Measurements from ENCODE around the gene PFDN6. TPM values are rescaled to one million over a fixed set of nuclear protein-coding genes. Genes with fewer than 3 reads are reported as not detected.

The PFDN6 gene
- total and polyA plus RNA-seq, 2 of the 13 experiments (the other 11 are each of a cell fraction or from before 2014, with no cell fraction given), result 75.5 to 87.0 TPM

GRCh38 chr6:33288921-33289783 lies at the start of gene PFDN6, which contains the start of gene WDR46 (continued):
- TF ChIP-seq THYN1 (CRISPR knock-in tag; IDR thresholded peaks at IDR 0.05; ENCODE audit: borderline replicate concordance, low read depth) (no peak), ZNF350 (CRISPR knock-in tag; IDR thresholded peaks at IDR 0.05; ENCODE audit: borderline replicate concordance, low read depth) (peak; percentile 71; the same call in 1 of the 2 replicates), KAT2B (IDR thresholded peaks at IDR 0.05; ENCODE audit: borderline replicate concordance, low read depth, low read length) (no peak), CREB1 (IDR thresholded peaks at IDR 0.05) (0 out of 2 replicates have a peak, but pooled peaks have one; percentile 36), CREB1 (CRISPR knock-in tag; IDR thresholded peaks at IDR 0.05) (peak; percentile 92), ZNF503 (CRISPR knock-in tag; IDR thresholded peaks at IDR 0.05) (no peak; the same call in 1 of the 2 replicates), DPF2 (CRISPR knock-in tag; IDR thresholded peaks at IDR 0.05; ENCODE audit: borderline replicate concordance, low read depth) (no peak), NFYC (CRISPR knock-in tag; IDR thresholded peaks at IDR 0.05) (peak; percentile 90), NONO (IDR thresholded peaks at IDR 0.05) (no peak), NONO (CRISPR knock-in tag; conservative IDR thresholded peaks at IDR 0.05) (peak; percentile 81), ZNF333 (CRISPR knock-in tag; IDR thresholded peaks at IDR 0.05; ENCODE audit: borderline replicate concordance) (peak; percentile 26; the same call in 1 of the 2 replicates), THAP11 (CRISPR knock-in tag; IDR thresholded peaks at IDR 0.05) (peak; percentile 98), ZNF580 (CRISPR knock-in tag; IDR thresholded peaks at IDR 0.05; ENCODE audit: borderline replicate concordance, low read depth) (no peak; the same call in 1 of the 2 replicates), HCFC1 (IDR thresholded peaks at IDR 0.05; ENCODE audit: low read depth, low read length) (peak; percentile 87), PLSCR1 (CRISPR knock-in tag; IDR thresholded peaks at IDR 0.05; ENCODE audit: borderline replicate concordance) (no peak), SALL1 (CRISPR knock-in tag; IDR thresholded peaks at IDR 0.05) (peak; percentile 48), ZNF468 (CRISPR knock-in tag; IDR thresholded peaks at IDR 0.05) (no peak), ZSCAN9 (CRISPR knock-in tag; IDR thresholded peaks at IDR 0.05; ENCODE audit: borderline replicate concordance) (no peak), SNAPC5 (CRISPR knock-in tag; IDR thresholded peaks at IDR 0.05; ENCODE audit: borderline replicate concordance) (no peak), LBX2 (CRISPR knock-in tag; IDR thresholded peaks at IDR 0.05; ENCODE audit: borderline replicate concordance) (no peak), ZUFSP (CRISPR knock-in tag; IDR thresholded peaks at IDR 0.05; ENCODE audit: borderline replicate concordance) (no peak), ZNF639 (CRISPR knock-in tag; conservative IDR thresholded peaks at IDR 0.05) (no peak), ZNF746 (CRISPR knock-in tag; IDR thresholded peaks at IDR 0.05) (no peak; the same call in 1 of the 2 replicates)
